GM12878 (cell line): Measurements from ENCODE around the gene DICER1. TPM values are rescaled to one million over a fixed set of nuclear protein-coding genes. Genes with fewer than 3 reads are reported as not detected.

ENCODE experiments used
- ATAC-seq: fragments of 200-7000 bp; cut with Tn5 transposase; 3 replicates; pipeline ENCODE4 v1.9.1; 2020; ENCODE audit warnings: mild to moderate bottlenecking, moderate library complexity
- BruUV-seq: library from RNA; stranded (reverse); fragments of 400-500 nt; replicated peaks from 2 replicates; lab custom pipeline; 2021; lab: Mats Ljungman, UMichigan
- CTCF ChIA-PET: fragments of 300-600 bp; sonication (Branson Sonifier 250); formaldehyde crosslinking; extraction: SDS; loops from one replicate; lab custom pipeline; 2021; ENCODE audit warnings: inconsistent platforms; lab: Yijun Ruan, JAX
- POLR2A ChIA-PET: fragments of 350-600 bp; formaldehyde crosslinking; extraction: SDS; loops from one replicate; lab custom pipeline; 2021; ENCODE audit warnings: inconsistent platforms; lab: Charles Lee
- RAD21 ChIA-PET: fragments of 300-600 bp; sonication (Branson Sonifier 250); formaldehyde crosslinking; loops from one replicate; lab custom pipeline; 2023; ENCODE audit warnings: antibody characterized with exemption; ENCODE audit not compliant: unreplicated experiment; lab: Charles Lee
- SMC1A ChIA-PET: fragments of 300-600 bp; sonication (Branson Sonifier 250); formaldehyde crosslinking; loops from one replicate; lab custom pipeline; 2023; ENCODE audit not compliant: unreplicated experiment, uncharacterized antibody; lab: Charles Lee
- DNase-seq: peaks from one replicate; pipeline ENCODE4 v3.0.0-alpha.2; 2011; ENCODE audit warnings: low read depth, low spot score
- FAIRE-seq: peaks from 3 replicates; lab custom pipeline; 2011; peaks lifted over from hg19 to GRCh38; lab: Jason Lieb, UNC
- H2AFZ ChIP-seq: 2 replicates; pipeline ENCODE4 v1.6.0; 2011; ENCODE audit warnings: low read depth, low read length, control low read depth; ENCODE audit not compliant: control insufficient read depth
- H3K27ac ChIP-seq: 2 replicates; pipeline ENCODE4 v1.5.1; 2011; ENCODE audit warnings: control low read depth; ENCODE audit not compliant: control insufficient read depth, insufficient read depth
- H3K27me3 ChIP-seq, 2 experiments: replicated peaks in 1 of 2; 2 replicates each; pipeline versions ENCODE4 v1.6.0 to v1.6.1; 2011; ENCODE audit warnings: low read length in 1 of 2; ENCODE audit not compliant: control insufficient read depth in 2 of 2, insufficient read depth in 2 of 2
- H3K36me3 ChIP-seq, 2 experiments: 2 replicates each; pipeline ENCODE4 v1.5.1; 2011; ENCODE audit warnings: low read length in 1 of 2; ENCODE audit not compliant: control insufficient read depth in 2 of 2, insufficient read depth in 2 of 2
- H3K4me1 ChIP-seq: 2 replicates; pipeline ENCODE4 v1.6.1; 2011; ENCODE audit warnings: mild to moderate bottlenecking, low read length, moderate library complexity, mixed read lengths; ENCODE audit not compliant: control insufficient read depth, insufficient read depth
- H3K4me2 ChIP-seq: 2 replicates; pipeline ENCODE4 v1.6.0; 2011; ENCODE audit warnings: control low read depth; ENCODE audit not compliant: control insufficient read depth, insufficient read depth
- H3K4me3 ChIP-seq: fragments of 200-600 bp; sonication (generic); 2 replicates; pipeline ENCODE4 v1.5.1; 2016
- H3K79me2 ChIP-seq: 2 replicates; pipeline ENCODE4 v1.6.0; 2011; ENCODE audit warnings: low read length; ENCODE audit not compliant: control insufficient read depth, insufficient read depth
- H3K9ac ChIP-seq: 2 replicates; pipeline ENCODE4 v1.8.0; 2011; ENCODE audit warnings: low read length, control low read depth, mixed read lengths; ENCODE audit not compliant: control insufficient read depth, insufficient read depth
- H3K9me3 ChIP-seq: replicated peaks from 3 replicates; pipeline ENCODE4 v1.5.1; 2011; ENCODE audit warnings: mild to moderate bottlenecking, low read length; ENCODE audit not compliant: control insufficient read depth, insufficient read depth
- H4K20me1 ChIP-seq: 2 replicates; pipeline ENCODE4 v1.6.0; 2011; ENCODE audit not compliant: control insufficient read depth, insufficient read depth
- GABPA ChIP-seq: IDR thresholded peaks from 2 replicates; pipeline ENCODE4 v1.6.1; 2014; ENCODE audit warnings: antibody characterized with exemption, low read depth, mild to moderate bottlenecking, inconsistent platforms
- PAX8 ChIP-seq: fragments of 450-650 bp; IDR thresholded peaks from 2 replicates; pipeline ENCODE4 v1.6.1; 2017; ENCODE audit warnings: mild to moderate bottlenecking, moderate library complexity
- POLR2AphosphoS2 ChIP-seq: IDR thresholded peaks from 2 replicates; pipeline ENCODE4 v1.6.1; 2011; ENCODE audit warnings: low read depth, mild to moderate bottlenecking, low read length, improper control_type of control experiment, moderate library complexity
- SP1 ChIP-seq: IDR thresholded peaks from one replicate; pipeline ENCODE4 v1.6.1; 2011; ENCODE audit warnings: low read depth, low read length
- SREBF2 ChIP-seq: IDR thresholded peaks from 2 replicates; pipeline ENCODE4 v1.6.1; 2012; ENCODE audit warnings: mild to moderate bottlenecking, low read length
- TCF7 ChIP-seq: IDR thresholded peaks from 2 replicates; pipeline ENCODE4 v1.6.1; 2014; ENCODE audit warnings: antibody characterized with exemption, borderline replicate concordance
- ZBED1 ChIP-seq: IDR thresholded peaks from 2 replicates; pipeline ENCODE4 v1.6.1; 2016; ENCODE audit warnings: borderline replicate concordance
- WGBS: methylation state at CpG from one replicate; pipeline ENCODE4 v1.1.6; 2016; ENCODE audit warnings: low lambda C conversion rate; ENCODE audit not compliant: insufficient replicate concordance, insufficient coverage; ENCODE audit errors: missing lambda C conversion rate; 5-methylcytosine and 5-hydroxymethylcytosine counted together
- in situ Hi-C: fragments of 300-500 bp; cut with MboI; formaldehyde crosslinking; loops from 9 replicates; pipeline ENCODE4 v1.14.3; 2018; ENCODE audit warnings: mixed read lengths
- intact Hi-C: fragments of 100-400 bp; cut with micrococcal nuclease; formaldehyde crosslinking; loops from one replicate; pipeline ENCODE4 v1.14.2; 2022; ENCODE audit not compliant: unreplicated experiment
- polyA plus RNA-seq, 11 experiments: library from polyadenylated mRNA; depleted of rRNA in 4 of 11; unstranded in 6 of 11; stranded (reverse) in 5 of 11; fragments of >200 nt; fragmentation: Nextera tagmentation in 4 of 11; fragmentation: Illumina TruSeq in 1 of 11; extraction: Ambion mirVana in 4 of 11; extraction: Trizol in 1 of 11; gene quantifications; 1 replicate in 1 of 11; 2 replicates in 10 of 11; pipeline versions ENCODE4 v1.2.1 to v1.2.3, GENCODE V29; 2011 to 2016; ENCODE audit warnings: inconsistent platforms in 2 of 11, missing spikeins in 2 of 11, low read depth in 1 of 11
- total RNA-seq, 4 experiments: library from RNA; depleted of rRNA in 3 of 4; stranded (reverse); fragments of >200 nt in 3 of 4; fragmentation: Illumina TruSeq in 1 of 4; extraction: Trizol in 1 of 4; gene quantifications; 2 replicates each; pipeline versions ENCODE4 v1.2.1 to v1.2.3, GENCODE V29; 2013 to 2021
- TF ChIP-seq, protein P1 (sequence below): IDR thresholded peaks from 2 replicates; pipeline ENCODE4 v1.6.1; 2012; ENCODE audit warnings: improper control_type of control experiment, low read depth, low read length; ENCODE audit not compliant: insufficient replicate concordance

Gene DICER1
- total and polyA plus RNA-seq, 10 of the 15 experiments (the other 5 are each of a cell fraction or from before 2014, with no cell fraction given): 6.8 to 70.8 (median 37.1) TPM

DNA sequence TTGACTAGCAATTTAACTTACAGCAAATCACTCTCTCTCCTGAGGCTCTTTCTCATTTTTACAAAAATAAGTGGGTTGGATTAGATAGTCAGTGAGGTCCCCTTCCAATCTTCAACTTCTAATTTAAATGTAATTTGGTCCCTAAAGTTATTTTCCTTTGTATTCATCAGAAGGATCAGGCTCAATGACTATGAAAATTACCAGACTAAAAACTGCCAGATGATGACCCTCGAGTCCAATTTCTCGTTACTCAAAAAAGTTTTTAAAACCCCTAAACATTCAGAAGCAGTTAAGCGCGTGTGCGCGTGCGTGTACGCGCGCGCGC, 34.7 kb downstream of the DICER1 start:
- Histone ChIP-seq H3K4me1 (peaks cover 6% of the 10 kb centered on the region; the same call in 1 of the 2 replicates), H3K27ac (no peak overlapping the region), H3K79me2 (no peaks in the 10 kb centered on the region; the same call in 1 of the 2 replicates), H3K4me3 (no peak overlapping the region), H3K4me2 (no peak overlapping the region), H3K27me3 (no peaks in the 10 kb centered on the region), H4K20me1 (no peaks in the 10 kb centered on the region), H3K9ac (no peak overlapping the region), H3K36me3 (peaks cover 8 to 19% of the 10 kb centered on the region in 2 experiments), H2AFZ (no peak overlapping the region), H3K9me3 (no peaks in the 10 kb centered on the region)
- no peak for TF ChIP-seq POLR2AphosphoS2
- TF ChIP-seq ZBED1: no peak
- TF ChIP-seq GABPA: no peak
- TF ChIP-seq TCF7: no peak
- no peak for TF ChIP-seq SREBF2
- no peak for TF ChIP-seq SP1
- TF ChIP-seq PAX8: no peak
- DNase-seq (no peak), FAIRE-seq (no peak), ATAC-seq (no peak)
- in situ Hi-C loops (no loop called here), intact Hi-C loops (no loop called here)
- SMC1A ChIA-PET: interaction anchor here (0.9 to 2.2 kb wide), 3 partner anchors 10 to 74 kb away, joined by 4 to 8 read pairs (median 4); no protein-coding TSS in a partner anchor
- POLR2A ChIA-PET: no interaction called here
- RAD21 ChIA-PET: no interaction called here
- WGBS: 96% methylated on average over 12 of the region's 12 CpGs
- CTCF ChIA-PET: no interaction called here
- BruUV-seq: no TSS peak

DNA sequence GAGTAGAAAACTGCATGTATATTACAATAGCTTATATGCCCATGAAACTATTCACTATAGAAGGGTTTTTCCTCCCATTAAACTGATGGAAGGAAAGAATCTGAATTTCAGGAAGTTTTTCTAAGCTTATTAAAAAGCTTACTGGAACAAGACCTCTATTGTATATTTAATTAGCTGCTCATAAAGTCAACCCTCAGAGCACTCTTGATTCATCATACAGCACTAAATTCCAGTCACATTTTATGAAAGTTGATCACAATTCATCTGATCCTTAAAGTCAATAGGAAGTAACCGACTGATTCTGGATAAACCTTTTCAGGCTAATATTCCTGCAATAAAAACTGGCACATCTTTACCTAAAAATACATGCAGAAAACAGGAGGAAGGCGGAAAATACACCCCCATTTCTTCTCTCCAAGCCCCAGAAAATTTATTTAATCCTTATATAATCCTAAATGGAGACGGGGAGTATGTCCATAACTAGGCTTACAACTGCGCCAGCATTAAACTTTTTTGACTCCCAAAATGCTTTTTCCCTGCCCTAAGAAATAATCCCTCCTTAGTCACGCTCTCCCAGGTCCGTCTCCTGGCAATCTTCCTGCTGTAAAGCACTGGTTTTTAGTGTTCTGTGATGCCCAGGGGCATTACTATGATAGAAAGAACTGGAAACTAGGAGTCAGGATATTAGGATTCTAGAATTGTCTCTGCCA, 35.3 kb downstream of the DICER1 start:
- no peaks in the 10 kb centered on the region for H3K27me3 ChIP-seq
- SMC1A ChIA-PET: interaction anchor here (1.0 to 2.2 kb wide), 2 partner anchors 75 to 107 kb away, joined by 3 to 8 read pairs; no protein-coding TSS in a partner anchor
- peaks cover 8 to 19% of the 10 kb centered on the region in 2 experiments for H3K36me3 ChIP-seq
- in situ Hi-C loops (no loop called here), intact Hi-C loops (no loop called here)
- H3K4me2 ChIP-seq: no peak overlapping the region
- RAD21 ChIA-PET: no interaction called here
- no peak overlapping the region for H3K9ac ChIP-seq
- H3K4me3 ChIP-seq: no peak overlapping the region
- H4K20me1 ChIP-seq: no peaks in the 10 kb centered on the region
- peaks cover 3% of the 10 kb centered on the region; the same call in 1 of the 2 replicates for H3K4me1 ChIP-seq
- ATAC-seq (no peak), DNase-seq (no peak), FAIRE-seq (no peak)
- POLR2A ChIA-PET: no interaction called here
- CTCF ChIA-PET: no interaction called here
- no peaks in the 10 kb centered on the region; the same call in 1 of the 2 replicates for H3K79me2 ChIP-seq
- no peak overlapping the region for H3K27ac ChIP-seq
- BruUV-seq: no TSS peak
- H3K9me3 ChIP-seq: no peaks in the 10 kb centered on the region
- no peak overlapping the region for H2AFZ ChIP-seq
- 99% methylated on average over 6 of the region's 6 CpGs for WGBS
- TF ChIP-seq, protein P1, sequence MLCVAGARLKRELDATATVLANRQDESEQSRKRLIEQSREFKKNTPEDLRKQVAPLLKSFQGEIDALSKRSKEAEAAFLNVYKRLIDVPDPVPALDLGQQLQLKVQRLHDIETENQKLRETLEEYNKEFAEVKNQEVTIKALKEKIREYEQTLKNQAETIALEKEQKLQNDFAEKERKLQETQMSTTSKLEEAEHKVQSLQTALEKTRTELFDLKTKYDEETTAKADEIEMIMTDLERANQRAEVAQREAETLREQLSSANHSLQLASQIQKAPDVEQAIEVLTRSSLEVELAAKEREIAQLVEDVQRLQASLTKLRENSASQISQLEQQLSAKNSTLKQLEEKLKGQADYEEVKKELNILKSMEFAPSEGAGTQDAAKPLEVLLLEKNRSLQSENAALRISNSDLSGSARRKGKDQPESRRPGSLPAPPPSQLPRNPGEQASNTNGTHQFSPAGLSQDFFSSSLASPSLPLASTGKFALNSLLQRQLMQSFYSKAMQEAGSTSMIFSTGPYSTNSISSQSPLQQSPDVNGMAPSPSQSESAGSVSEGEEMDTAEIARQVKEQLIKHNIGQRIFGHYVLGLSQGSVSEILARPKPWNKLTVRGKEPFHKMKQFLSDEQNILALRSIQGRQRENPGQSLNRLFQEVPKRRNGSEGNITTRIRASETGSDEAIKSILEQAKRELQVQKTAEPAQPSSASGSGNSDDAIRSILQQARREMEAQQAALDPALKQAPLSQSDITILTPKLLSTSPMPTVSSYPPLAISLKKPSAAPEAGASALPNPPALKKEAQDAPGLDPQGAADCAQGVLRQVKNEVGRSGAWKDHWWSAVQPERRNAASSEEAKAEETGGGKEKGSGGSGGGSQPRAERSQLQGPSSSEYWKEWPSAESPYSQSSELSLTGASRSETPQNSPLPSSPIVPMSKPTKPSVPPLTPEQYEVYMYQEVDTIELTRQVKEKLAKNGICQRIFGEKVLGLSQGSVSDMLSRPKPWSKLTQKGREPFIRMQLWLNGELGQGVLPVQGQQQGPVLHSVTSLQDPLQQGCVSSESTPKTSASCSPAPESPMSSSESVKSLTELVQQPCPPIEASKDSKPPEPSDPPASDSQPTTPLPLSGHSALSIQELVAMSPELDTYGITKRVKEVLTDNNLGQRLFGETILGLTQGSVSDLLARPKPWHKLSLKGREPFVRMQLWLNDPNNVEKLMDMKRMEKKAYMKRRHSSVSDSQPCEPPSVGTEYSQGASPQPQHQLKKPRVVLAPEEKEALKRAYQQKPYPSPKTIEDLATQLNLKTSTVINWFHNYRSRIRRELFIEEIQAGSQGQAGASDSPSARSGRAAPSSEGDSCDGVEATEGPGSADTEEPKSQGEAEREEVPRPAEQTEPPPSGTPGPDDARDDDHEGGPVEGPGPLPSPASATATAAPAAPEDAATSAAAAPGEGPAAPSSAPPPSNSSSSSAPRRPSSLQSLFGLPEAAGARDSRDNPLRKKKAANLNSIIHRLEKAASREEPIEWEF: no peak
- no peak for TF ChIP-seq POLR2AphosphoS2
